Activated CD4-positive, CD25-positive, alpha-beta regulatory T cell treated with anti-CD3 and anti-CD28 coated beads, Interleukin-2, amount 50 U/mL, for 24 hours (primary cell): ENCODE results near the gene LPP.

Experiments used
- ATAC-seq, 2 donors: fragments of 150-1000 bp; cut with Tn5 transposase; one replicate each; pipeline ENCODE4 v1.10.0; 2021; ENCODE audit warnings: mild to moderate bottlenecking in 1 of 2, moderate library complexity in 1 of 2

The LPP gene

GRCh38 chr3:188198001-188198400 lies 44.0 kb downstream of the LPP start:
- no peak for ATAC-seq

- no peak for ATAC-seq
Observed at GRCh38 chr3:188198760-188199327, 44.9 kb downstream of the LPP start.

DNA sequence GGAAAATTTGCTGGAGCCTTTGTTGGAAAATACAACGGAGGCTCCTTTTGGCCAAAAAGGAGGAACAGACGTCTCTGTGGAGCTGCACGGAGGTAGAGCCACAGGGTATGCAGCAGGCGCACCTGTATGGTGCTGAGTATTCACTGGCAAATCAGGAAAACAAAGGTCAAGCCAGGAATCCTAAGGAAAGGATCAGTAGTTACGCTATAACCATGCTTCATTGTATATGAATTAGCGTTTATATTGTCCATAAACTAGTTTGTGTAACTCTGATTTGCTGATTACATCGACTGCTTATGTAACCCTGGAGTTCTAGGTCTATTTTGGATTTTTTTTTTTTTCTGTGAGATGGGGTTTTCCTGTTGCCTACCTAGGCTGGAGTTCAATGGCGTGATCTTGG lies 45.4 kb downstream of the LPP start:
- ATAC-seq = no peak

- no peak for ATAC-seq
Observed at GRCh38 chr3:188200481-188200880, 46.5 kb downstream of the LPP start.

DNA sequence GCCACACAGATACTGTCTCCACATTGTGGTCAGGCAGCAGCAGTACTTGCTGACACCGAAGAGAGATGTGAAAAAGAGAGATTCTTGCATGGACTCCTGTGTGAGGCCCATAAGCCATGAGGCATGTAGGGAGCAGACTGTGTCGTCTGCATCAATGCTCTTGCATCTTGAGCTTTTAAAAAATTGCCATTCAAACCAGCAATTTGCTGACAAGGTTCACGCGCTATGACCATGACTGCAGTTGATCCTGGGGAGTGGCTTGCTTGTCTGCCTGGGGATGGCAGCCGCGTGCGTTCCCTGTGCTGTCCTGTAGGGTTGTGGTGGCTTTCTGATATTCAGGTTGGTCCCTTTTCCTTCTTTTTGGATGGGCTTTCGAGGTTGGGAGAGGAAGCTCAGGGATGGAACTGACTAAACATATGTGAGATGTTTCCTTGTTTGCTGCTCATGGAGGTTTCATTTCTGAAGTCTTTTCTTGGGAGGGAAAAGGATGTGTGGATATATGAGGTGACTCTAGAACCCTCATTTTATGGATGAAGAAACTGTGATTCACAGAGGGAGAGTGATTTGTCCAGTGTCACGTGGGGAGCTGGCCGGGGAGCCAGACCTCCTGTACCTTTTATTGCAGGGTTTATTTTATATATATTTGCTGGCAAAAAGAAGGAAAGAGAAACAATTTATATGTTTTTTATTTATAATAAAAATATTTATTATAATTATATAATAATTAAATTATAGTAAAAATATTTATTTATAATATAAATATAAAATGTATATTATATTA lies 48.6 kb downstream of the LPP start:
- ATAC-seq = no peak

DNA sequence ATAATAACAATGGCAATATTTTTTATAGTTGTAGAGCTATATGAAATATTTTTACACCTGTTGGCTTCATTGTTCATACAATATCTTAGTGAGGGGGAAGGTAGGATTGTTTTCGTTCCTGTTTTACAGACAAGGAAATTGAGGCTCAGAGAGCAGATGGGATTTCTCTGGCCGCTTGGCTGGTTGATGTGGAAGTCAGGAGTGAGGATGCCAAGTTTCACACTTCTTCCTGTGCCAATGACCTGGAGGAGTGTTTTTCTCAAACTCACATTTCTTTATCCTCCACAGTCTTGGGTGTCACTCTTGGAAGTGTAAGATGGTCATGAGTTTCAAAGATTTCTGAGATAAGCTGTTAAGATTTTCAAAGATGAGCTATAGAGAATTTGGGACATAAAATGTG lies 50.6 kb downstream of the LPP start:
- no peak for ATAC-seq

- no peak for ATAC-seq
Observed at GRCh38 chr3:188205992-188206416, 52.0 kb downstream of the LPP start.

- no peak for ATAC-seq
Observed at GRCh38 chr3:188206787-188207186, 52.8 kb downstream of the LPP start.

DNA sequence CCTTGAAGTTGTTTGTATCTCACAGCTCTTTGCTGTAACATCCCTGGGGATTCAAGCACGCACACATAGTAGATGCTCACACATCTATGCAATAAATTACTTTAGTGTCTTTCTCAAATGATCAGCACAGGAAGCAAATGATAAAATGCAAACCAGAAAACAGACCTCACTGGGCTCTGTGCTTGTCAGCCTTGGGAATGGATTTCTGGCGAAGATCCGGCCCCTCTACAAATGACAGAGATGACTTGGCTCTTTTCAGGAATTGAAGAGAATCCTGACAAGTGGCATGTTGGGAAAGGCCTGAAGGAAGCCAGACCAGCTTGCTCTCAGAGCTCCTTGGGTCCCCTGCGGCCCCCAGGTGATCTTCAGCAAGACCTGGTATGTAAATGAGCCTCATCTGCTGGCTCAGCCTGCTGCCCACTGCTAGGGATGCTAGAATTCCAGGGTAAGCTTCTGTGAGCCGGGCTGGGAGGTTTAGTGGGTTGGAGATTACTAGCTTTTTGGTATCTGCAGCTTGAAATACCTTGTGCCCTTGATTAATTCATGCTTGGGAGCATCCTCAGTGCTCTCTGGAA lies 54.1 kb downstream of the LPP start:
- ATAC-seq = no peak

DNA sequence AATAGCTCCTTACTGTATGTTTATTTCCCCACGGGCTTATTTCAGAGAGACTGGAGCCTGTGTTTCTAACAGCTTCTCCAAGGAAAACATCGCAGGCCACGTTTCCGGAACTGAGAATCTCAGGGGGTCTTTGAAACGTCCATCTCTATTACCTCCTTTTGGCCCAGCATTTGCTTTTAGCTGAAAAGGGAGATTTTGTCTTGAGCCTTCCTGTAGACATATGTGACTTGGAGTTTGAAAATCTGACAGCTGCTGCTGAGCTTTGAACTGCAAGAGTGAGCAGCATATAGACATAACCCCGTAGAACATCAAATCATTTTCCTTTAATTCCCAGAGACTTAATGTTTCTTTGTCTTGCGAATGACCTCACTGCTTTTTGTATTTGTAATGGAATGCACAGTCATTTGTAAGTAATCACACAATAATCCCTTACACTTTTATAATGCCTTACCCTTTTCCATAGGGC lies 54.6 kb downstream of the LPP start:
- ATAC-seq = no peak

DNA sequence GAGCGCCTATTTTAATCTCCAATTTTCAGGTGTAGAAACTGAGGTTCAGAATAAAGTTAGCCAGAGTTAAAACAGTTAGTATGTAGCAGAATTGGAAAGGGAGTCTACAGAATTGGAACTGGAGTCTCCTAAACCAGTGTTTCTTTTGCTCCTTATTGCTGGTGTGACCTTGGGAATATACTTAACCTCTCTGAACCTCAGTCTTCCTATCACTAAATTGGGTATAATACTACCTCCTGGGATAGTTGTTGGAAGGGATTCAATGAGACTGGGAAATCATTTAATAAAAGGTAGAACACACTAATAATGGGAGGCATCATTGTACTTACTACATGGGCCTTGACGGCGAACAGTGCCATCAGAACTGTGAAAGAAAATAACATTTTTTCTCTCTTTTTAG lies 55.1 kb downstream of the LPP start:
- no peak for ATAC-seq

DNA sequence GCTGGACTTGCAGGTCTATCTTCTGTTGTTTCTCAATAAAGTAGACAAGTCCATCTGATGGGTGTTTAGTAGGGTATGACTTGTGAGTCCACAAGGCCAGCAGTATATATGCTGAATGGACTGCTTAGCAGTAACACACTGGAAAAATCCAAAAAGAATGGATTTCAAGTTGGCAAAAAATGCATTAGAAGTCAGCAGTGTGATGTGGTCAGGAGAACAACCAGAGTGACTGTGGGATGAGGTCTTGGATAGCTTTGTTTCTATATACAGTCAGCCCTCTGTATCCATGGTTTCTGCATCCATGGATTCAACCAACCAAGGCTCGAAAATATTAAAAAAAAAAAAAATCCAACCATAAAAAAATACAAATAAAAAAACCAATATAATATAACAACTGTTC lies 55.8 kb downstream of the LPP start:
- no peak for ATAC-seq

DNA sequence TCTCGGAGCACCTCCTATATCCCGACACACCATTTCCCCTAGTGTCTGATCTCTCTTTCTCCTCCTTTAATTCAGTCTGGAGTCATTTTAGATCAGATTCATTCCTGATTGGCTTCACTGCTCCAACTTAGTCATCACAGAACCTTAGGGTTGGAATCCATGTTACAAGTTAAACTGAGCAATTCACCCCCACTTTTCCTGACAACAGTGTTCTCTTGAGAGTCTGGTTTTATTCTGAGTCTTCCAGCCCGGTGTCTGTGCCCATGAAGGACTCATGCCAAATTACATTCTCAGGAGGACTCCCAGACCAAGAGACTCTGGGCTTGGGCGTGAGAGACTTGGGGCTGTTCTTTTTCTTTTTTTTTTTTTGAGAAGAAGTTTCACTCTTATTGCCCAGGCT lies 57.5 kb downstream of the LPP start:
- no peak for ATAC-seq

GRCh38 chr3:188212308-188212969 lies 58.5 kb downstream of the LPP start:
- ATAC-seq = no peak

DNA sequence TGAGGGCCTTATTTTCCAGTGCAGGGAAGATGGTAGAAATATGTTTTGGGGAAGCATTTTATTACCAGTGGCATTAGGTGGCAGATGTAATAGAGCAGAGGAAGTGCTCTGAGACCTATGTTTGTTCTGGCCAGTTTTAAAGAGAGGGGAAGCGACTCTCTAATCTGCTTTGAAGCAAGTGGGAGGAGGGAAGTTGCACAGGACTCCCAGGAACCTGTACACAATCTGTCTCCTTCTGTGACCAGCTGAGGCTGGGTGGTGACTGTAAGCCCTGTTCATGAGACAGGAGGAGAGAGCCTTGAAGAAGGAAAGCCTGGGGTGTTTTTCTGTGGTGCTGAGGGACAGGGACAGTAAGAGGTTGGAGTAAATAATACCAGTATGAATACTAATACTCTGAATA lies 60.5 kb downstream of the LPP start:
- no peak for ATAC-seq

GRCh38 chr3:188215129-188215528 lies 61.2 kb downstream of the LPP start:
- no peak for ATAC-seq

GRCh38 chr3:188217011-188217463 lies 63.1 kb downstream of the LPP start:
- ATAC-seq = no peak

DNA sequence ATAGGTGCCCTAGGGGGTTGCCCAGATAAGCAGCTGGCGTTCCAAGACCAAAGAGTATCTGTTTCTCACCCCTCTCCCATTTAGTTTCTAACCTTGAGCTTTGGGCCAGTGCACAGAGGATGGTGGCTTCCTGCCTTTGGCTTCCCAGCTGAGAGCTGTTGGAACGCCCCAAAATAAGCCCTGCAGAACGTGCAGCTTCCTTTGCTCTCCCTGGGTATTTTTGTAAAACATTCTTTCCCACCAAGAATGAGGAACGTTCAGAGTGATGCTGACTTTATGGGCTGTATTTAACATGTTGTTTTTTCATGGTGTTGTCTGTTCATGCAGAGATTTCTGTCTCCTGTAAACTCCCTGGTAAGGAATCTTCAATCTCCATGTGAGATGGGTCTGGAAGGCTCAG lies 63.8 kb downstream of the LPP start:
- no peak for ATAC-seq

DNA sequence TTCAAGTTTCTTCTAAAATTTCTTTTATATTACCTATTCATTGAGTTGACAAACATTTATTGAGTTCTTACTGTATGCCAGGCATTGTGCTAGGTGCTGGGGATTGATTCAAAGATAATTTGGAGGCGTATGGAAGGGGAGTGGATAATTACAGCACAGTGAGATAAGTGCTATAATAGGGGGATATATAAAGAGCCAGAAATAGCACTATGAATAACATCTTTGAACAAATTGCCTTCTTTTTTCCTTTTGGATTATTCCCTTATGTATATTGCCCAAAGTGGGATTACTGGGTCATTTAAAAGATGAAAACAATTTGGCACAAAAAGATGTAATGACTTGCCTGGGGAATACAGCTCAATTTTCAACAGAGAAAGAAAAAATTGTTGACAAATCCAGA lies 64.6 kb downstream of the LPP start:
- ATAC-seq = no peak

- ATAC-seq = no peak
Observed at GRCh38 chr3:188219147-188219546, 65.2 kb downstream of the LPP start.

- ATAC-seq = no peak
Observed at GRCh38 chr3:188220097-188220788, 66.3 kb downstream of the LPP start.

DNA sequence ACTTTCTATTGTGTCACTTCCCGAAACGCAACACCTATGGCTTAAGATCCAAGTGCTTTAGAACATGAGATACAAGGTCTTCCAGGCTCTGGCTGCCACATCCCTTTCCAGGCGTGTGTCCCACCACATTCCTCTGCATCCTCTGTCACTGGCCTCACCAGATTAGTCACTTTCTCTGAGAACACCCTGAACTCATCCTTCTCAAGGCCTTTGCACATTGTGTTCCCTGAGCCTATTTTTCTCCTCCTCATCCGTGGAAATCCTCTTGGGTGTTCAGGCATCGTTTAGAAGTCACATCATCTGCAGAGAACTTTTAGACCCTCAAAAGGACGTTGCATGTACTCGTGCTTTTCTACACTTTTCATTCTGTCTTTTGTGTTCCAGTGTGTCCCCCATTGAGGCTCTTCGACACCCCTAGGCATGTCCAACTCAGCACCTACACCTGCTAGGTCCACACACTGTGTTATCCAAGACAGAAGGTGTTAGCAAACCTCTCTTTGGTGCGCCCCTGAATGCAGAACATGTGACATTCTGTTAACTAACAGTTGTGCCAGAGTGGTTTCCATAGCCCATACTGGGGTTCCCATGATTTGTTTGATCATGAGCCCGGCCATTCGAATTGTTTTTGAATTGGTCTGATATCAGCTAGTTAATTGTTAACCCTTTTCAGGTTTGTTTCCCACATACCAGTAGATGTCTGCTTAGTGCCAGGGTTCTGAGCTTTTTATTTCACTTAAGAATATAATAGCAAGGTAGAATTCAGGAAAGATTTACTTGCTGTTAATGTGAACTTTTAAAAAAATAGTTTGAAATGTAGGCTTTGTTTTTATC lies 67.2 kb downstream of the LPP start:
- no peak for ATAC-seq
